Testis (tissue), 3 donors: Measurements from ENCODE around the gene TRAK1. TPM values are rescaled to one million over a fixed set of nuclear protein-coding genes. Genes with fewer than 3 reads are reported as not detected.

Experiments used
- DNase-seq: peaks from one replicate; pipeline ENCODE4 v3.0.0-alpha.2; 2019
- H3K27ac ChIP-seq, 2 donors: fragments of 200-600 bp; sonication (generic); one replicate each; pipeline ENCODE4 v1.5.1; 2019
- H3K27me3 ChIP-seq: fragments of 200-600 bp; sonication (generic); one replicate; pipeline ENCODE4 v1.5.1; 2019
- H3K36me3 ChIP-seq: fragments of 200-600 bp; sonication (generic); one replicate; pipeline ENCODE4 v1.5.1; 2017; ENCODE audit warnings: low read depth; ENCODE audit errors: missing control alignments
- H3K4me1 ChIP-seq: fragments of 200-600 bp; sonication (generic); one replicate; pipeline ENCODE4 v1.5.1; 2019
- H3K4me3 ChIP-seq, 2 donors: fragments of 200-600 bp; sonication (generic); one replicate each; pipeline ENCODE4 v1.5.1; 2017 to 2019
- H3K9me3 ChIP-seq: fragments of 200-600 bp; sonication (generic); one replicate; pipeline ENCODE4 v1.5.1; 2017
- CTCF ChIP-seq, 3 experiments: fragments of 450-650 bp in 2 of 3; fragments of 200-600 bp in 1 of 3; sonication (generic) in 1 of 3; IDR thresholded peaks; one replicate each; pipeline ENCODE4 v1.5.1; 2016 to 2019; ENCODE audit warnings: antibody characterized with exemption in 3 of 3, mild to moderate bottlenecking in 2 of 3, moderate library complexity in 1 of 3
- POLR2A ChIP-seq: fragments of 450-650 bp; IDR thresholded peaks from one replicate; pipeline ENCODE4 v1.6.1; 2017; ENCODE audit warnings: antibody characterized with exemption, mild to moderate bottlenecking, moderate library complexity
- WGBS, 2 donors: methylation state at CpG; one replicate each; pipeline ENCODE4 v1.1.5; 2018; 5-methylcytosine and 5-hydroxymethylcytosine counted together
- intact Hi-C: fragments of 100-400 bp; cut with DNase I; formaldehyde crosslinking; loops from one replicate; pipeline ENCODE4 v1.15.1; 2023; ENCODE audit warnings: low total_unique reads
- polyA plus RNA-seq: library from polyadenylated mRNA; stranded (reverse); fragments of 350-450 nt; fragmentation: Illumina TruSeq; extraction: RNeasy Lipid Tissue Mini Kit (QIAGEN cat#74804); gene quantifications from one replicate; pipeline ENCODE4 v1.2.3, GENCODE V29; 2014; ENCODE audit warnings: low read depth, low replicate concordance; ENCODE audit not compliant: insufficient read depth
- small RNA-seq, 2 donors: library from RNA; depleted of rRNA; stranded (forward); fragments of <200 nt; gene quantifications; one replicate each; pipeline ENCODE3, GENCODE V24; 2016
- total RNA-seq, 2 donors: library from RNA; depleted of rRNA; stranded (reverse); fragments of >200 nt; gene quantifications; one replicate each; pipeline ENCODE4 v1.2.3, GENCODE V29; 2016

TRAK1 gene
- total and polyA plus RNA-seq, 3 donors from 2014 or later = 32.0 to 95.9 (median 94.1) TPM

- TF ChIP-seq POLR2A (no peak), CTCF (IDR thresholded peaks at IDR 0.05) (no peak)
- intact Hi-C loops = no loop called here
- Histone ChIP-seq H3K4me1 (no peaks in the 10 kb centered on the region), H3K9me3 (no peaks in the 10 kb centered on the region), H3K27ac (no peak overlapping the region), H3K36me3 (no peaks in the 10 kb centered on the region), H3K4me3 (no peak overlapping the region), H3K27me3 (no peaks in the 10 kb centered on the region)
- DNase-seq = no peak
Observed at GRCh38 chr3:42274266-42274665, 183.1 kb downstream of the TRAK1 start.

GRCh38 chr3:42275217-42275616 is 184.1 kb downstream of the TRAK1 start:
- TF ChIP-seq POLR2A = no peak
- no peak for TF ChIP-seq CTCF (IDR thresholded peaks at IDR 0.05)
- H3K9me3 ChIP-seq = no peaks in the 10 kb centered on the region
- H3K4me1 ChIP-seq = no peaks in the 10 kb centered on the region
- no peaks in the 10 kb centered on the region for H3K27me3 ChIP-seq
- intact Hi-C loops = no loop called here
- no peak overlapping the region for H3K27ac ChIP-seq
- no peak for DNase-seq
- H3K36me3 ChIP-seq = no peaks in the 10 kb centered on the region
- H3K4me3 ChIP-seq = no peak overlapping the region
- WGBS, 2 donors = 44 to 45% methylated on average over 1 of the region's 1 CpG

Small RNA genes lying within 50 kb of the gene (small RNA-seq; reads per million reads assigned to genes)
- 0 reads per million in 2 donors for gene RNU4-78P

Other genes starting within 250 kb of the TRAK1 start
- 10 to 100 TPM; 47.4 to 91.6 TPM for gene ULK4, start 129.3 kb upstream of the TRAK1 start, total RNA-seq
- 45.7 TPM for gene ULK4, start 129.3 kb upstream of the TRAK1 start, polyA plus RNA-seq
- gene CCK, start 174.8 kb downstream of the TRAK1 start, total RNA-seq = 1 to 10 TPM; 1.4 to 3.7 TPM
- gene CCK, start 174.8 kb downstream of the TRAK1 start, polyA plus RNA-seq = 0.69 TPM